K562 (cell line): ENCODE measurements around the gene GNA14. TPM values are rescaled to one million over a fixed set of nuclear protein-coding genes. Genes with fewer than 3 reads are reported as not detected.

ENCODE experiments used
- CBX1 ChIP-seq: sonication (generic); IDR thresholded peaks from 2 replicates; pipeline ENCODE4 v1.6.1; 2016; ENCODE audit warnings: antibody characterized with exemption, low read depth, mild to moderate bottlenecking
- ESRRB ChIP-seq: fragments of 250-450 bp; sonication (Bioruptor Pico); IDR thresholded peaks from 2 replicates; pipeline ENCODE4 v1.5.0; 2020; ENCODE audit warnings: mild to moderate bottlenecking, moderate library complexity, borderline replicate concordance
- HCFC1 ChIP-seq: IDR thresholded peaks from 2 replicates; pipeline ENCODE4 v1.6.1; 2012; ENCODE audit warnings: low read depth, low read length, improper control_type of control experiment
- UBTF ChIP-seq, 2 experiments: IDR thresholded peaks; 2 replicates each; pipeline ENCODE4 v1.6.1; 2012; ENCODE audit warnings: improper control_type of control experiment in 2 of 2, low read depth in 2 of 2, low read length in 2 of 2, borderline replicate concordance in 1 of 2
- VEZF1 ChIP-seq: fragments of 200-800 bp; sonication (Bioruptor generic); IDR thresholded peaks from 2 replicates; pipeline ENCODE4 v1.6.1; 2017; ENCODE audit warnings: missing genetic modification characterization, missing compliant biosample characterization
- ZNF263 ChIP-seq: sonication (generic); formaldehyde crosslinking; IDR thresholded peaks from 2 replicates; pipeline ENCODE4 v1.8.0; 2022; ENCODE audit warnings: mild to moderate bottlenecking, missing genetic modification reagents, borderline replicate concordance
- ZSCAN29 ChIP-seq: fragments of 450-650 bp; IDR thresholded peaks from 2 replicates; pipeline ENCODE4 v1.6.1; 2017
- polyA plus RNA-seq, 8 experiments: library from polyadenylated mRNA; depleted of rRNA in 4 of 8; stranded (reverse) in 5 of 8; unstranded in 3 of 8; fragments of >200 nt; fragmentation: Nextera tagmentation in 2 of 8; fragmentation: Illumina TruSeq in 1 of 8; extraction: Ambion mirVana in 2 of 8; extraction: Trizol in 1 of 8; gene quantifications; 2 replicates each; pipeline versions ENCODE4 v1.2.1 to v1.2.3, GENCODE V29; 2011 to 2014; ENCODE audit warnings: inconsistent platforms in 1 of 8, missing spikeins in 1 of 8
- total RNA-seq, 7 experiments: library from RNA; depleted of rRNA in 6 of 7; stranded (reverse); fragments of >200 nt in 6 of 7; fragmentation: Illumina TruSeq in 2 of 7; extraction: Trizol in 2 of 7; gene quantifications; 2 replicates each; pipeline versions ENCODE4 v1.2.1 to v1.2.3, GENCODE V29; 2011 to 2021; ENCODE audit warnings: low replicate concordance in 1 of 7
- TF ChIP-seq, protein P1 (sequence below): sonication (generic); IDR thresholded peaks from 2 replicates; pipeline ENCODE4 v1.6.1; 2016

The GNA14 gene
- total and polyA plus RNA-seq, 9 of the 15 experiments (the other 6 are each of a cell fraction or from before 2014, with no cell fraction given) = 0.03 to 0.11 (median 0.03) TPM; not detected in 6

DNA sequence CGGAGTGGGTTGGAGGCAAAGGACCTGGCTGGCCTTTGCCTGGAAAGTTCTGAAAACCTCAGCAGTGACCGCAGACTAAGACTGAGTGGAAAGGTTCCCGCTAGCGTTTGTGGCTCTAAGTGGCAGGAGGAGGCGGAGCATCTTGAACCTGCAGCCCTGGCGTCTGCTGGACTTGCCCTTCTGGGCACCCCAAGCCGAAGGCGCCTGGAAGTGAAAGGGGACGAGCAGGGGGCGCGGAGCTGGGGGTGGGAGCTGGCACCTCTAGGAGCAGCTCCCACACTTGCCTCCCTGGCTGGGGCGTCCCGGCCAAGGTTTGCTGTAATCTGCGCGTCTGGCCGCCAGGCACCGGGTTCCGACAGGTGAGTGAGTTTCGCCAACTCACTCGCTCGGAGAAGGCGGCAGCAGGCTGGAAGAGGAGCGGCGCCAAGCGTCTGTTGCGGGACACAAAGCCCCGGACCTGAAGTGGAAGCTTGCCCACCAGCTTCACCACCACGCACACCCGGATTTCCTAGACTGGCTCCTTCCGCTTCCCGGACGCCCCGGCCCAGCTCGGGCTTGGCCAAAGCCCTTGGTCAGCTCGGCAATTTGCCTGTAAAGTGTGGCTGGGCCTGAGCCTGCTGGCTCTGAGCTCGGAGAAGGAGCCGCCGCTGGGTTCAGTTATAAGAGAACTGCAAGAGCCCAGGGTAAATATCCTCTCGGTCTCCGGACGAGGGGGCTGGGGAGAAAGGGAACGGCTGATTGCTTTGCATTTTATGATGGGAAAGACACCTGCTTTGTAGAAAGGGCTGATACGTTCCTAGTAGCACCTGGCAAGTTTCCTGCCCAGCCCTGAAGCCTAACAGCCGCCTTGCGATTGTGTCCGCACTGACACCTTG, at the start of gene GNA14 (continued):
- no peak for TF ChIP-seq VEZF1 (CRISPR knock-in tag)
- TF ChIP-seq ESRRB (CRISPR knock-in tag) = no peak
- TF ChIP-seq ZSCAN29 = no peak
- TF ChIP-seq UBTF (IDR thresholded peaks at IDR 0.05; ENCODE audit: borderline replicate concordance in 1 of 2, low read depth in 2 of 2, low read length in 2 of 2) = no peak
- no peak for TF ChIP-seq ZNF263 (CRISPR knock-in tag)
- no peak for TF ChIP-seq CBX1
- TF ChIP-seq, protein P1, sequence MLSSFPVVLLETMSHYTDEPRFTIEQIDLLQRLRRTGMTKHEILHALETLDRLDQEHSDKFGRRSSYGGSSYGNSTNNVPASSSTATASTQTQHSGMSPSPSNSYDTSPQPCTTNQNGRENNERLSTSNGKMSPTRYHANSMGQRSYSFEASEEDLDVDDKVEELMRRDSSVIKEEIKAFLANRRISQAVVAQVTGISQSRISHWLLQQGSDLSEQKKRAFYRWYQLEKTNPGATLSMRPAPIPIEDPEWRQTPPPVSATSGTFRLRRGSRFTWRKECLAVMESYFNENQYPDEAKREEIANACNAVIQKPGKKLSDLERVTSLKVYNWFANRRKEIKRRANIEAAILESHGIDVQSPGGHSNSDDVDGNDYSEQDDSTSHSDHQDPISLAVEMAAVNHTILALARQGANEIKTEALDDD = no peak
- no peak for TF ChIP-seq HCFC1
